Measurements from ENCODE around the gene CDH26. TPM values are rescaled to one million over a fixed set of nuclear protein-coding genes. Genes with fewer than 3 reads are reported as not detected.

Gene CDH26
- total RNA-seq (0.18 and 1.6 TPM in 2 replicates), polyA plus RNA-seq (0.38 and 0.96 TPM in 2 replicates)

- DNase-seq (ENCODE audit: low read depth in 1 of 2, low spot score in 1 of 2): no peak
- no peaks in the 10 kb centered on the region for H3K4me1 ChIP-seq (ENCODE audit: low read depth)
- no peaks in the 10 kb centered on the region for H3K36me3 ChIP-seq
- no peak within 1 kb of the TSS for H3K27ac ChIP-seq
- no peaks in the 10 kb centered on the region for H3K9me3 ChIP-seq (ENCODE audit: low read depth)
- no peak within 1 kb of the TSS for H3K4me3 ChIP-seq
- no peak for TF ChIP-seq CTCF (IDR thresholded peaks at IDR 0.05; ENCODE audit: low read depth, low read length)
- no peaks in the 10 kb centered on the region for H3K27me3 ChIP-seq
Observed at GRCh38 chr20:59958123-59958522, at the start of gene CDH26. Gene CDH26, plus strand, starts transcription at chr20:59958423. Its CDS starts 304 bp downstream, at chr20:59958727.

- TF ChIP-seq CTCF (IDR thresholded peaks at IDR 0.05; ENCODE audit: low read depth, low read length): no peak
- H3K27me3 ChIP-seq: no peaks in the 10 kb centered on the region
Observed at GRCh38 chr20:59908855-59909254, 49.4 kb upstream of the CDH26 start.

GRCh38 chr20:59911041-59911440 lies 47.2 kb upstream of the CDH26 start:
- Histone ChIP-seq H3K4me1 (ENCODE audit: low read depth) (no peaks in the 10 kb centered on the region), H3K36me3 (no peaks in the 10 kb centered on the region), H3K27me3 (no peaks in the 10 kb centered on the region), H3K27ac (no peak overlapping the region), H3K9me3 (ENCODE audit: low read depth) (no peaks in the 10 kb centered on the region), H3K4me3 (no peak overlapping the region)
- no peak for TF ChIP-seq CTCF (IDR thresholded peaks at IDR 0.05; ENCODE audit: low read depth, low read length)
- no peak for DNase-seq (ENCODE audit: low read depth in 1 of 2, low spot score in 1 of 2)

More at GRCh38 chr20:59908855-59909254, 49.4 kb upstream of the CDH26 start:
- H3K4me3 ChIP-seq: no peak overlapping the region
- H3K9me3 ChIP-seq (ENCODE audit: low read depth): no peaks in the 10 kb centered on the region
- DNase-seq (ENCODE audit: low read depth in 1 of 2, low spot score in 1 of 2): no peak
- no peaks in the 10 kb centered on the region for H3K4me1 ChIP-seq (ENCODE audit: low read depth)
- no peaks in the 10 kb centered on the region for H3K36me3 ChIP-seq
- H3K27ac ChIP-seq: no peak overlapping the region

GRCh38 chr20:59912609-59913008 lies 45.6 kb upstream of the CDH26 start:
- no peak for DNase-seq (ENCODE audit: low read depth in 1 of 2, low spot score in 1 of 2)
- Histone ChIP-seq H3K4me1 (ENCODE audit: low read depth) (no peaks in the 10 kb centered on the region), H3K4me3 (no peak overlapping the region), H3K36me3 (no peaks in the 10 kb centered on the region), H3K27me3 (no peaks in the 10 kb centered on the region), H3K9me3 (ENCODE audit: low read depth) (no peaks in the 10 kb centered on the region), H3K27ac (no peak overlapping the region)
- no peak for TF ChIP-seq CTCF (IDR thresholded peaks at IDR 0.05; ENCODE audit: low read depth, low read length)

GRCh38 chr20:59920944-59921343 lies 37.3 kb upstream of the CDH26 start:
- H3K27ac ChIP-seq: no peak overlapping the region
- TF ChIP-seq CTCF (IDR thresholded peaks at IDR 0.05; ENCODE audit: low read depth, low read length): no peak
- H3K4me1 ChIP-seq (ENCODE audit: low read depth): no peaks in the 10 kb centered on the region
- H3K9me3 ChIP-seq (ENCODE audit: low read depth): no peaks in the 10 kb centered on the region
- H3K36me3 ChIP-seq: no peaks in the 10 kb centered on the region
- DNase-seq (ENCODE audit: low read depth in 1 of 2, low spot score in 1 of 2): no peak
- H3K27me3 ChIP-seq: no peaks in the 10 kb centered on the region
- no peak overlapping the region for H3K4me3 ChIP-seq

- Histone ChIP-seq H3K27me3 (peaks cover 6% of the 10 kb centered on the region), H3K27ac (no peak overlapping the region), H3K9me3 (ENCODE audit: low read depth) (no peaks in the 10 kb centered on the region), H3K36me3 (no peaks in the 10 kb centered on the region), H3K4me1 (ENCODE audit: low read depth) (no peaks in the 10 kb centered on the region), H3K4me3 (no peak overlapping the region)
- TF ChIP-seq CTCF (IDR thresholded peaks at IDR 0.05; ENCODE audit: low read depth, low read length): no peak
- DNase-seq (ENCODE audit: low read depth in 1 of 2, low spot score in 1 of 2): no peak
Observed at GRCh38 chr20:59923514-59923913, 34.7 kb upstream of the CDH26 start.
